A172 (cell line): ENCODE data around the gene PSMD6. TPM values are rescaled to one million over a fixed set of nuclear protein-coding genes. Genes with fewer than 3 reads are reported as not detected.

ENCODE experiments used
- total RNA-seq: library from RNA; depleted of rRNA; stranded (reverse); fragments of >200 nt; shearing (Covaris generic); gene quantifications from 2 replicates; pipeline ENCODE4 v1.2.3, GENCODE V29; 2014; rRNA removed

Gene PSMD6
- total RNA-seq, 1 experiment from 2014 or later, result 176 TPM

Other genes starting within 250 kb of the PSMD6 start
- not detected in 2 replicates for gene C3orf49, start 204.2 kb downstream of the PSMD6 start, total RNA-seq
- gene THOC7, start 159.7 kb downstream of the PSMD6 start, total RNA-seq, result 104 and 130 TPM in 2 replicates
- gene ATXN7, start 159.6 kb downstream of the PSMD6 start, total RNA-seq, result 7.4 and 7.7 TPM in 2 replicates
- gene SCAANT1, start 111.1 kb downstream of the PSMD6 start, total RNA-seq, result not detected in 2 replicates
- gene PRICKLE2, start 202.0 kb upstream of the PSMD6 start, total RNA-seq, result 6.9 and 8.8 TPM in 2 replicates